Parathyroid adenoma (tissue), 2 donors: Measurements from ENCODE around the gene ZNF668.

Experiments
- H2AFZ ChIP-seq: fragments of 300-600 bp; sonication (generic); one replicate; pipeline ENCODE4 v1.7.0; 2017; ENCODE audit warnings: antibody characterized with exemption, mild to moderate bottlenecking
- H3K27ac ChIP-seq: fragments of 300-600 bp; sonication (generic); one replicate; pipeline ENCODE4 v1.7.0; 2017
- H3K27me3 ChIP-seq: fragments of 300-600 bp; sonication (generic); one replicate; pipeline ENCODE4 v1.7.0; 2017; ENCODE audit warnings: low read length; ENCODE audit not compliant: control insufficient read depth, insufficient read depth
- H3K36me3 ChIP-seq: fragments of 300-600 bp; sonication (generic); one replicate; pipeline ENCODE4 v1.7.0; 2017; ENCODE audit warnings: low read length; ENCODE audit not compliant: control insufficient read depth, insufficient read depth
- H3K4me1 ChIP-seq: fragments of 300-600 bp; sonication (generic); one replicate; pipeline ENCODE4 v1.7.0; 2017; ENCODE audit warnings: control low read depth
- H3K4me2 ChIP-seq: fragments of 300-600 bp; sonication (generic); one replicate; pipeline ENCODE4 v1.7.0; 2017; ENCODE audit warnings: low read length
- H3K4me3 ChIP-seq: fragments of 300-600 bp; sonication (generic); one replicate; pipeline ENCODE4 v1.7.0; 2017; ENCODE audit warnings: low read depth, low read length
- H3K79me2 ChIP-seq: fragments of 300-600 bp; sonication (generic); one replicate; pipeline ENCODE4 v1.7.0; 2017; ENCODE audit warnings: control low read depth
- H3K9ac ChIP-seq: fragments of 300-600 bp; sonication (generic); one replicate; pipeline ENCODE4 v1.7.0; 2017; ENCODE audit warnings: mild to moderate bottlenecking
- H3K9me3 ChIP-seq: fragments of 300-600 bp; sonication (generic); one replicate; pipeline ENCODE4 v1.7.0; 2017; ENCODE audit warnings: low read length; ENCODE audit not compliant: control insufficient read depth
- CTCF ChIP-seq: fragments of 300-600 bp; sonication (generic); IDR thresholded peaks from one replicate; pipeline ENCODE4 v1.7.0; 2017; ENCODE audit warnings: antibody characterized with exemption, mild to moderate bottlenecking
- donor health status: primary hyperparathyroidism.

Gene ZNF668

DNA sequence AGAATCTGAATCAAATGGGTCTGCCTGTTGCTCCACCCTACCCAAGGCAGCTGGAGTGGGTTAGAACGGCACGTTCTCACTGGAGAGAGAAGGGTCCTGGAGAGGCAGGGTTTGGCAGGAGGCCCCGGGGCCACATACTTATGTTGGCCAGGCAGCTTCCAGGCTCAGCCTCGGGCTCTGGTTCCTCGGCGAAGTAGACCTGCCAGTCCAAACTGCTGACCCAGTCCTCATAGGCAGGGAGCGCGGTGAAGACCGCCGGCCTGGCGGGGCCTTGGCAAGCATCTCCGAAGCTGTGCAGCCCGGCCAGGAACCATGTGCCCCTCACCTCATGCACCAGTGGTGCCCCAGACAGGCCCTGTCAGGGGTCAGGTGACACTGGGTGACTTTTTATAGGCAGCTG, 9.9 kb upstream of the ZNF668 start:
- H3K36me3 ChIP-seq: no peaks in the 10 kb centered on the region
- no peak overlapping the region for H3K9ac ChIP-seq
- H3K4me1 ChIP-seq: no peaks in the 10 kb centered on the region

GRCh38 chr16:31083556-31083955, 9.5 kb upstream of the ZNF668 start:
- no peaks in the 10 kb centered on the region for H3K4me1 ChIP-seq
- H2AFZ ChIP-seq: no peak overlapping the region
- no peaks in the 10 kb centered on the region for H3K9me3 ChIP-seq
- TF ChIP-seq CTCF: no peak
- H3K27ac ChIP-seq: no peak overlapping the region
- H3K79me2 ChIP-seq: peaks cover 18% of the 10 kb centered on the region
- H3K27me3 ChIP-seq: no peaks in the 10 kb centered on the region
- H3K4me3 ChIP-seq: no peak overlapping the region
- no peak overlapping the region for H3K9ac ChIP-seq
- H3K4me2 ChIP-seq: no peak overlapping the region
- no peaks in the 10 kb centered on the region for H3K36me3 ChIP-seq

More for the DNA sequence above, 9.9 kb upstream of the ZNF668 start:
- no peak overlapping the region for H3K4me2 ChIP-seq
- no peaks in the 10 kb centered on the region for H3K9me3 ChIP-seq
- H3K27me3 ChIP-seq: no peaks in the 10 kb centered on the region
- H3K79me2 ChIP-seq: peaks cover 15% of the 10 kb centered on the region
- H3K27ac ChIP-seq: no peak overlapping the region
- no peak overlapping the region for H3K4me3 ChIP-seq
- H2AFZ ChIP-seq: no peak overlapping the region
- TF ChIP-seq CTCF: no peak

GRCh38 chr16:31083081-31083480, 9.0 kb upstream of the ZNF668 start:
- no peaks in the 10 kb centered on the region for H3K9me3 ChIP-seq
- H3K4me2 ChIP-seq: no peak overlapping the region
- H3K27ac ChIP-seq: no peak overlapping the region
- no peaks in the 10 kb centered on the region for H3K36me3 ChIP-seq
- H3K4me3 ChIP-seq: no peak overlapping the region
- H3K27me3 ChIP-seq: no peaks in the 10 kb centered on the region
- TF ChIP-seq CTCF: no peak
- H2AFZ ChIP-seq: no peak overlapping the region
- H3K4me1 ChIP-seq: no peaks in the 10 kb centered on the region
- H3K79me2 ChIP-seq: peaks cover 19% of the 10 kb centered on the region
- no peak overlapping the region for H3K9ac ChIP-seq

DNA sequence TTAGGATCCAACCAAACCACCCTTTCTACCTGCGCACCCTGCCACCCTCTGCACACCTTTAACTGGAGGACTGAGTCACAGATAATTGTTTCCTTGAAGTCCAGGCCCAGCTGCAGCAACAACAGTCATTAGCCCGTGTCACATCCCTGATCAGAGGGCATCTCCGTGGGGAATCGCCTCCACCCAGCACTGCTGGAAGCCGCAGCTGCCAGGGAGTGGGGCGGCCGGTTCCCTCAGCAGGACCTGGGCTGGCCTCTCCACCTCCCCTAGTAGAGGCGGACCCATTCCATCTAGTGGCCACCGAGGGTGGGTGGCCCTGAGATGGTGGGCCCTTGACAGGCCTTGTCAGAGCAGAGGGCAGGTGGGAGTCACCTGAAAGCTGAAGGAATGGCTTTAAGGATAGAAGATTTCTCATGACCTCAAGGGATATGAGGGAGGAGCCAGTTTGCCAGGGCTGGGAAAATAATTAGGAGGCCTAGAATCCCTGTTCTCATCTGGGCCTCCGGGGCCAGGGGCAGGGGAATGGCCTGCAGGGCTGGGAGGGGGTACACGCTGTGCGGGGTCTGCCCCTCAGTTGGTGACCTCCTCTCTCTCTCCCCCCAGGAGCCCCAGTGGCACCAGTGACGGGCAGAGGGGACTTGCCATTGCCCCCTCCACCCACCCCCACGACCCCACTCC, 8.5 kb upstream of the ZNF668 start:
- no peak for TF ChIP-seq CTCF
- Histone ChIP-seq H3K9ac (no peak overlapping the region), H3K4me3 (no peak overlapping the region), H2AFZ (no peak overlapping the region), H3K27ac (no peak overlapping the region), H3K79me2 (peaks cover 21% of the 10 kb centered on the region), H3K4me1 (no peaks in the 10 kb centered on the region), H3K36me3 (no peaks in the 10 kb centered on the region), H3K9me3 (no peaks in the 10 kb centered on the region), H3K4me2 (no peak overlapping the region), H3K27me3 (no peaks in the 10 kb centered on the region)
